Glutamatergic neuron (in vitro differentiated cells): Measurements from ENCODE around the gene MED7. TPM values are rescaled to one million over a fixed set of nuclear protein-coding genes. Genes with fewer than 3 reads are reported as not detected.

Source experiments
- DNase-seq: peaks from one replicate; pipeline ENCODE4 v3.0.0; 2022
- H3K27ac Mint-ChIP-seq: one replicate; pipeline ENCODE4 v1.8.0; 2020; ENCODE audit warnings: mild to moderate bottlenecking, mixed read lengths, inconsistent platforms; ENCODE audit not compliant: unreplicated experiment
- H3K27me3 Mint-ChIP-seq: one replicate; pipeline ENCODE4 v1.8.0; 2020; ENCODE audit warnings: mild to moderate bottlenecking, moderate library complexity, mixed read lengths, inconsistent platforms; ENCODE audit not compliant: unreplicated experiment
- H3K36me3 Mint-ChIP-seq: one replicate; pipeline ENCODE4 v1.8.0; 2020; ENCODE audit warnings: mild to moderate bottlenecking, mixed read lengths, inconsistent platforms; ENCODE audit not compliant: unreplicated experiment
- H3K4me1 Mint-ChIP-seq: one replicate; pipeline ENCODE4 v1.8.0; 2020; ENCODE audit warnings: mild to moderate bottlenecking, low read depth, mixed read lengths, inconsistent platforms; ENCODE audit not compliant: unreplicated experiment
- H3K4me3 Mint-ChIP-seq: one replicate; pipeline ENCODE4 v1.8.0; 2020; ENCODE audit warnings: mild to moderate bottlenecking, mixed read lengths, inconsistent platforms; ENCODE audit not compliant: unreplicated experiment
- H3K9me3 Mint-ChIP-seq: one replicate; pipeline ENCODE4 v1.8.0; 2020; ENCODE audit warnings: mild to moderate bottlenecking, moderate library complexity, mixed read lengths, inconsistent platforms; ENCODE audit not compliant: unreplicated experiment
- total RNA-seq: library from RNA; stranded (reverse); fragmentation: NEBNext Ultra II Directional; extraction: Animal tissue kit (Norgen Biotek cat#: 25700); gene quantifications from one replicate; pipeline ENCODE4 v1.2.1, GENCODE V29; 2021; ENCODE audit not compliant: unreplicated experiment
- TF ChIP-seq, protein P1 (sequence below): fragments of 200-600 bp; sonication (generic); IDR thresholded peaks from one replicate; pipeline ENCODE4 v1.5.0; 2021; ENCODE audit not compliant: partially characterized antibody, unreplicated experiment

The MED7 gene
- total RNA-seq, 1 donor from 2014 or later, result 13.2 TPM

DNA sequence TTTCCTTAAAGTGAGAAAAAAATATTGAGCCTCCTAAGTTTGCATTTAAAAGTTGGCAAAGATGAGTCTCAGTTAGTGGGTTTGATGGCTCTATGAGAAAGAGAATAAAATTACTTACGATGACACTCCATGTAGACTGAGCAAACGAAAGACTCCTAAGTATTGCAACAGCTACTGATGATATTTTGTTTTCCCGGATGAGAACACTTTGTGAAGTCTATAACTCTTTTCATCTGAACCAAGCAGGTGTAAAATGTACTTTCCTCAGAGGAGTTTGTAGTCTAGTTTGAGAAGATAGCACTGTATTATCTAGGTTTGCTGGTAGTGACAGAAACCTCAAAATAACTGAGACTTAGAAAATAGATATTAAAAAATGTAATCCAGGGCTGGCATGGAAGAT lies 36.3 kb upstream of the MED7 start:
- Mint-ChIP-seq H3K36me3 (no peaks in the 10 kb centered on the region), H3K27me3 (no peaks in the 10 kb centered on the region)
- TF ChIP-seq, protein P1, sequence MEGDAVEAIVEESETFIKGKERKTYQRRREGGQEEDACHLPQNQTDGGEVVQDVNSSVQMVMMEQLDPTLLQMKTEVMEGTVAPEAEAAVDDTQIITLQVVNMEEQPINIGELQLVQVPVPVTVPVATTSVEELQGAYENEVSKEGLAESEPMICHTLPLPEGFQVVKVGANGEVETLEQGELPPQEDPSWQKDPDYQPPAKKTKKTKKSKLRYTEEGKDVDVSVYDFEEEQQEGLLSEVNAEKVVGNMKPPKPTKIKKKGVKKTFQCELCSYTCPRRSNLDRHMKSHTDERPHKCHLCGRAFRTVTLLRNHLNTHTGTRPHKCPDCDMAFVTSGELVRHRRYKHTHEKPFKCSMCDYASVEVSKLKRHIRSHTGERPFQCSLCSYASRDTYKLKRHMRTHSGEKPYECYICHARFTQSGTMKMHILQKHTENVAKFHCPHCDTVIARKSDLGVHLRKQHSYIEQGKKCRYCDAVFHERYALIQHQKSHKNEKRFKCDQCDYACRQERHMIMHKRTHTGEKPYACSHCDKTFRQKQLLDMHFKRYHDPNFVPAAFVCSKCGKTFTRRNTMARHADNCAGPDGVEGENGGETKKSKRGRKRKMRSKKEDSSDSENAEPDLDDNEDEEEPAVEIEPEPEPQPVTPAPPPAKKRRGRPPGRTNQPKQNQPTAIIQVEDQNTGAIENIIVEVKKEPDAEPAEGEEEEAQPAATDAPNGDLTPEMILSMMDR, result no peak

DNA sequence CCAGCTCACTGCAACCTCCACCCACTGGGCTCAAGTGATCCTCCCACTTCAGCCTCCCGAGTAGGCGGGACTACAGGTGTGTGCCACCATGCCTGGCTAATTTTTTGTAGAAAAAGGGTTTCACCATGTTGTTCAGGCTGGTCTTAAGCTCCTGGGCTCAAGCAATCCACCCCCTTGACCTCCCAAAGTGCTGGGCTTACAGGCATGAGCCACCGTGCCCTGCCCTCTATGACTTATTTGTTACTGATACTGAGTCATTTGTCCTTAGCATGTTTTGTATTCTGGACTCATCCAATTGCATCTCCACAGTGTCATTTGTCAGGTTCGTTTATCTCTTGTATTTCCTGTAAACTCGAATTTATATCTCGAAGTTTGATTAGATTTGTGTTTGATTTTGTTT lies 35.3 kb upstream of the MED7 start:
- Mint-ChIP-seq H3K4me3 (no peak overlapping the region), H3K4me1 (no peaks in the 10 kb centered on the region), H3K27me3 (no peaks in the 10 kb centered on the region), H3K9me3 (no peaks in the 10 kb centered on the region), H3K36me3 (no peaks in the 10 kb centered on the region), H3K27ac (no peak overlapping the region)
- TF ChIP-seq, protein P1, result no peak
- DNase-seq, result no peak

More for the DNA sequence above, 36.3 kb upstream of the MED7 start:
- no peak overlapping the region for H3K27ac Mint-ChIP-seq
- no peaks in the 10 kb centered on the region for H3K4me1 Mint-ChIP-seq
- no peaks in the 10 kb centered on the region for H3K9me3 Mint-ChIP-seq
- no peak overlapping the region for H3K4me3 Mint-ChIP-seq
- DNase-seq, result no peak

DNA sequence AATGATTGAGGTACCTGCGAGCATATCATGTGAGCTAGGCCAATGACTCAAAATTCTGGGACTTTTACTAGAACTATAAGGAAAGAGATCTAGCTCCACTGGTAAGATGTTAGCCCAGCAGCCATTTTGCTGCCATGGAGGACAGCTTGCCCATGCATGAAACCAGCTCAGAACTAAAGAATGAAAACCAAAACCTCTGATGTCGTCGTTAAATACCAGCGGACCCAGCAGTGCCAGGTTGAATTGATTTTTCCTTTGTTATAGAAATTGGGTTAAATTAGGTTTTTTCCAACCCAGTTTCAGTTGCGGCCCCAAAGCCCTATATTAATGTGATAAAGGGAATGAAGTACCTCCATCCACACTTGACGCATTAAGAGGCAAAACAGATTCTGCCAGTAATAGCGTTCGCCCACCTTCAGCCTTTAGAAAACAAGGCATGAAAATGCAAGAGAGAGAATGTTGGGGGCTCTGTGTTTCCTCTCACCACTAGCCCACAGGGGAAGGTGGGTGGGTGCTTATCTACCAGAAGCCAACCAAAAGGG lies 32.5 kb upstream of the MED7 start:
- Mint-ChIP-seq H3K9me3 (no peaks in the 10 kb centered on the region), H3K4me3 (no peak overlapping the region), H3K27me3 (no peaks in the 10 kb centered on the region), H3K36me3 (no peaks in the 10 kb centered on the region), H3K27ac (no peak overlapping the region), H3K4me1 (no peaks in the 10 kb centered on the region)
- TF ChIP-seq, protein P1, result no peak
- DNase-seq, result no peak

DNA sequence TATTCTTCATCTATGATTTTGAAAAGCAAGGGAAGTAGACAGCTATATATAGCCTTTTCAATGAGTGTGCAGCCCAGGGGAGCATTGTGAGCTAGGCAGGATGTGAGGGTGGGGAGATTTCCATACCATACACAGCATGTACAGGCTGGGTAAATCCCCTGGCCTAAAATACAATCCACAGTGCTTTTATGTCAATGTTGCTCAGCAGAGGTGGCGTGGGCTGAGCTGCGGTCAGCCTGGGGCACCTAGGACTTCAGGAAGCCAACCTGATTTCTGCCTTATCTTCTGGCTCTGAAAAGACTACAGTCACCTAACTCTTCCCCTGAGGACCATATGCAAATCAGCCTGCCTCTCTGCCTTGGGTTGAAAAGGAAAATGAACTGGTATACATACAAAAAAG lies 29.7 kb upstream of the MED7 start:
- Mint-ChIP-seq H3K27ac (no peak overlapping the region), H3K4me3 (no peak overlapping the region), H3K27me3 (no peaks in the 10 kb centered on the region), H3K9me3 (no peaks in the 10 kb centered on the region), H3K36me3 (no peaks in the 10 kb centered on the region), H3K4me1 (no peaks in the 10 kb centered on the region)
- TF ChIP-seq, protein P1, result no peak
- no peak for DNase-seq

DNA sequence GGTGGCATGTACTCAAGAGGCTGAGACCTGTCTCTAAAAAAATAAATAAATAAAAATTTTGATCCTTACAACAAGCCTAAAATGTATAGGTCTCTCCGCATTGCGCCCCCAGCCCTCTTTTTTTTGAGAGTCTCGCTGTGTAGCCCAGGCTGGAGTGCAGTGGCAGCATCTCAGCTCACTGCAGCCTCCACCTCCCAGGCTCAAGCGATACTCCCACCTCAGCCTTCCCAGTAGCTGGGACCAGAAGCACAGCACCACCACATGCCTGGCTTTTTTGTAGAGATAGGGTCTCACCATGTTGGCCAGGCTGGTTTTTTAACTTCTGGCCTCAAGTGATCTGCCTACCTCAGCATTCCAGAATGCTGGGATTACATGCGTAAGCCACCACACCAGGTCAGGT lies 25.6 kb upstream of the MED7 start:
- no peaks in the 10 kb centered on the region for H3K9me3 Mint-ChIP-seq
- TF ChIP-seq, protein P1, result no peak
- no peak overlapping the region for H3K27ac Mint-ChIP-seq

More for the DNA sequence above, 25.6 kb upstream of the MED7 start:
- Mint-ChIP-seq H3K4me1 (no peaks in the 10 kb centered on the region), H3K27me3 (no peaks in the 10 kb centered on the region), H3K36me3 (no peaks in the 10 kb centered on the region), H3K4me3 (no peak overlapping the region)
- no peak for DNase-seq
